HCT116 (cell line): ENCODE results near the gene FIP1L1. TPM values are rescaled to one million over a fixed set of nuclear protein-coding genes. Genes with fewer than 3 reads are reported as not detected.

Experiments used
- ATAC-seq: fragments of 200-7000 bp; cut with Tn5 transposase; 2 replicates; pipeline ENCODE4 v1.9.1; 2020; ENCODE audit warnings: mild to moderate bottlenecking, moderate library complexity
- BruUV-seq: library from RNA; stranded (reverse); fragments of 400-500 nt; replicated peaks from 2 replicates; lab custom pipeline; 2021; lab: Mats Ljungman, UMichigan
- CTCF ChIA-PET: fragments of 300-600 bp; sonication (Branson Sonifier 250); formaldehyde crosslinking; loops from one replicate; lab custom pipeline; 2021; ENCODE audit warnings: antibody characterized with exemption; lab: Charles Lee
- POLR2A ChIA-PET: fragments of 300-600, 350-600 bp; sonication (Branson Sonifier 250); formaldehyde crosslinking; loops from one replicate; lab custom pipeline; 2021; ENCODE audit warnings: antibody characterized with exemption; lab: Charles Lee
- RAD21 ChIA-PET, 2 experiments: fragments of 300-600 bp; sonication (Branson Sonifier 250); formaldehyde crosslinking; loops; one replicate each; lab custom pipeline; 2023; ENCODE audit warnings: low total read pairs in 2 of 2; ENCODE audit not compliant: uncharacterized antibody in 2 of 2, unreplicated experiment in 2 of 2, low non-redundant PET in 1 of 2; lab: Charles Lee
- DNase-seq: peaks from one replicate; pipeline ENCODE4 v3.0.0-alpha.2; 2010; ENCODE audit warnings: low read depth, low spot score
- H2AFZ ChIP-seq: fragments of 200-600 bp; shearing (Covaris generic), sonication (generic); 2 replicates; pipeline ENCODE4 v1.6.1; 2017; ENCODE audit warnings: low read depth, mixed run types, mixed read lengths, antibody characterized with exemption, low read length; ENCODE audit not compliant: poor library complexity, severe bottlenecking
- H3K27ac ChIP-seq: 2 replicates; pipeline ENCODE4 v1.5.1; 2012; ENCODE audit warnings: low read depth, low read length
- H3K27me3 ChIP-seq: fragments of 200-600 bp; sonication (generic); 2 replicates; pipeline ENCODE4 v1.6.1; 2016; ENCODE audit warnings: mixed run types, low read length, mixed read lengths; ENCODE audit not compliant: insufficient read depth
- H3K36me3 ChIP-seq, 2 experiments: fragments of 200-500 bp in 1 of 2; fragments of 200-600 bp in 1 of 2; sonication (Bioruptor generic) in 1 of 2; sonication (generic) in 1 of 2; 2 replicates each; pipeline versions ENCODE4 v1.5.1 to v1.6.1; 2014 to 2016; ENCODE audit warnings: low read length in 2 of 2, inconsistent platforms in 1 of 2, mixed read lengths in 1 of 2, mixed run types in 1 of 2; ENCODE audit not compliant: insufficient read depth in 2 of 2, control insufficient read depth in 1 of 2
- H3K4me1 ChIP-seq, 2 experiments: fragments of 200-600 bp in 1 of 2; sonication (generic) in 1 of 2; 2 replicates each; pipeline versions ENCODE4 v1.5.1 to v1.6.1; 2012 to 2017; ENCODE audit warnings: low read length in 2 of 2, inconsistent platforms in 1 of 2, mild to moderate bottlenecking in 1 of 2, mixed read lengths in 1 of 2, mixed run types in 1 of 2, moderate library complexity in 1 of 2; ENCODE audit not compliant: insufficient read depth in 2 of 2, control insufficient read depth in 1 of 2
- H3K4me2 ChIP-seq: fragments of 200-600 bp; sonication (generic); 2 replicates; pipeline ENCODE4 v1.6.1; 2017; ENCODE audit warnings: mixed run types, low read length, mixed read lengths
- H3K4me3 ChIP-seq, 2 experiments: fragments of 200-600 bp in 1 of 2; sonication (generic) in 1 of 2; replicated peaks in 1 of 2; 2 replicates each; pipeline ENCODE4 v1.5.1; 2011 to 2016; ENCODE audit warnings: low read length in 2 of 2, control low read depth in 1 of 2, low read depth in 1 of 2, mild to moderate bottlenecking in 1 of 2, mixed read lengths in 1 of 2, mixed run types in 1 of 2
- H3K79me2 ChIP-seq: fragments of 200-600 bp; sonication (generic); 2 replicates; pipeline ENCODE4 v1.6.1; 2017; ENCODE audit warnings: mild to moderate bottlenecking, mixed run types, low read length, moderate library complexity, mixed read lengths; ENCODE audit not compliant: insufficient read depth
- H3K9ac ChIP-seq: fragments of 200-600 bp; sonication (generic); 2 replicates; pipeline ENCODE4 v1.6.1; 2016; ENCODE audit warnings: low read length, mixed read lengths
- H3K9me2 ChIP-seq: fragments of 200-600 bp; sonication (generic), shearing (Covaris generic); 2 replicates; pipeline ENCODE4 v1.6.1; 2017; ENCODE audit warnings: mixed run types, mild to moderate bottlenecking, moderate library complexity; ENCODE audit not compliant: insufficient read depth
- H3K9me3 ChIP-seq, 2 experiments: fragments of 200-500 bp in 1 of 2; fragments of 200-600 bp in 1 of 2; sonication (Bioruptor generic) in 1 of 2; sonication (generic) in 1 of 2; 2 replicates each; pipeline ENCODE4 v1.6.1; 2014 to 2017; ENCODE audit warnings: low read length in 2 of 2, mixed read lengths in 2 of 2, inconsistent platforms in 1 of 2, low read depth in 1 of 2, mild to moderate bottlenecking in 1 of 2, mixed run types in 1 of 2, moderate library complexity in 1 of 2; ENCODE audit not compliant: control insufficient read depth in 1 of 2, insufficient read depth in 1 of 2
- H4K20me1 ChIP-seq: fragments of 200-600 bp; sonication (generic), shearing (Covaris generic); 2 replicates; pipeline ENCODE4 v1.6.1; 2017; ENCODE audit warnings: mixed run types, mild to moderate bottlenecking, moderate library complexity; ENCODE audit not compliant: insufficient read depth
- ATF3 ChIP-seq: IDR thresholded peaks from 2 replicates; pipeline ENCODE4 v1.6.1; 2012
- CBX3 ChIP-seq: IDR thresholded peaks from 2 replicates; pipeline ENCODE4 v1.6.1; 2012; ENCODE audit warnings: low read depth
- EGR1 ChIP-seq: IDR thresholded peaks from 2 replicates; pipeline ENCODE4 v1.6.1; 2012; ENCODE audit warnings: low read depth
- EZH2phosphoT487 ChIP-seq: fragments of 200-600 bp; IDR thresholded peaks from 2 replicates; pipeline ENCODE4 v1.6.1; 2018; ENCODE audit warnings: antibody characterized with exemption, borderline replicate concordance
- FOSL1 ChIP-seq: IDR thresholded peaks from 2 replicates; pipeline ENCODE4 v1.6.1; 2012; ENCODE audit warnings: low read depth
- JUND ChIP-seq: IDR thresholded peaks from 2 replicates; pipeline ENCODE4 v1.6.1; 2012
- MAX ChIP-seq: IDR thresholded peaks from 2 replicates; pipeline ENCODE4 v1.6.1; 2012
- REST ChIP-seq: IDR thresholded peaks from 2 replicates; pipeline ENCODE4 v1.6.1; 2012; ENCODE audit warnings: low read depth
- SP1 ChIP-seq: IDR thresholded peaks from 2 replicates; pipeline ENCODE4 v1.6.1; 2012; ENCODE audit warnings: low read depth
- TCF7L2 ChIP-seq: IDR thresholded peaks from 2 replicates; pipeline ENCODE4 v1.7.0; 2011; ENCODE audit warnings: borderline replicate concordance, inconsistent platforms; ENCODE audit not compliant: insufficient read depth, insufficient read length; ENCODE audit errors: extremely low read depth
- ZBTB33 ChIP-seq: IDR thresholded peaks from 2 replicates; pipeline ENCODE4 v1.6.1; 2011; ENCODE audit warnings: mild to moderate bottlenecking, low read length, moderate library complexity; ENCODE audit not compliant: insufficient replicate concordance; ENCODE audit errors: extremely low read depth
- ZFX ChIP-seq: fragments of 450-650 bp; IDR thresholded peaks from 2 replicates; pipeline ENCODE4 v1.6.1; 2017
- intact Hi-C: fragments of 100-400 bp; cut with micrococcal nuclease; formaldehyde crosslinking; loops from 2 replicates; pipeline ENCODE4 v1.10.0; 2022
- total RNA-seq: library from RNA; stranded (reverse); gene quantifications from one replicate; pipeline ENCODE4 v1.2.1, GENCODE V29; 2021; ENCODE audit not compliant: unreplicated experiment

The FIP1L1 gene
- total RNA-seq, 1 experiment from 2014 or later = 63.6 TPM

- Histone ChIP-seq H3K4me2 (no peak overlapping the region), H3K9me3 (no peaks in the 10 kb centered on the region), H3K27ac (no peak overlapping the region), H3K9ac (no peak overlapping the region), H3K4me3 (no peak overlapping the region), H3K9me2 (no peaks in the 10 kb centered on the region), H3K36me3 (peaks cover 0 to 6% of the 10 kb centered on the region in 2 experiments; a peak in 1 of 4 replicates)
- DNase-seq (no peak), ATAC-seq (no peak)
- BruUV-seq = no TSS peak
- TF ChIP-seq MAX (no peak), JUND (no peak), EGR1 (no peak), ZBTB33 (no peak), EZH2phosphoT487 (no peak), ATF3 (no peak), ZFX (no peak), SP1 (no peak), REST (no peak), TCF7L2 (no peak), FOSL1 (no peak), CBX3 (no peak)
- TF ChIP-seq, all 23 proteins: peak for 0
- Histone ChIP-seq H3K4me1 (no peaks in the 10 kb centered on the region), H2AFZ (no peak overlapping the region), H4K20me1 (0 out of 2 replicates have a peak, but pooled peaks cover 7% of the 10 kb centered on the region), H3K79me2 (peaks cover 44% of the 10 kb centered on the region), H3K27me3 (no peaks in the 10 kb centered on the region)
- RAD21 ChIA-PET = no interaction called here
- CTCF ChIA-PET = no interaction called here
- intact Hi-C loops = no loop called here
- POLR2A ChIA-PET = no interaction called here
These were observed 41.8 kb downstream of the FIP1L1 start for GRCh38 chr4:53419208-53419607.
